Measurements from ENCODE around the gene POLR1H.

DNA sequence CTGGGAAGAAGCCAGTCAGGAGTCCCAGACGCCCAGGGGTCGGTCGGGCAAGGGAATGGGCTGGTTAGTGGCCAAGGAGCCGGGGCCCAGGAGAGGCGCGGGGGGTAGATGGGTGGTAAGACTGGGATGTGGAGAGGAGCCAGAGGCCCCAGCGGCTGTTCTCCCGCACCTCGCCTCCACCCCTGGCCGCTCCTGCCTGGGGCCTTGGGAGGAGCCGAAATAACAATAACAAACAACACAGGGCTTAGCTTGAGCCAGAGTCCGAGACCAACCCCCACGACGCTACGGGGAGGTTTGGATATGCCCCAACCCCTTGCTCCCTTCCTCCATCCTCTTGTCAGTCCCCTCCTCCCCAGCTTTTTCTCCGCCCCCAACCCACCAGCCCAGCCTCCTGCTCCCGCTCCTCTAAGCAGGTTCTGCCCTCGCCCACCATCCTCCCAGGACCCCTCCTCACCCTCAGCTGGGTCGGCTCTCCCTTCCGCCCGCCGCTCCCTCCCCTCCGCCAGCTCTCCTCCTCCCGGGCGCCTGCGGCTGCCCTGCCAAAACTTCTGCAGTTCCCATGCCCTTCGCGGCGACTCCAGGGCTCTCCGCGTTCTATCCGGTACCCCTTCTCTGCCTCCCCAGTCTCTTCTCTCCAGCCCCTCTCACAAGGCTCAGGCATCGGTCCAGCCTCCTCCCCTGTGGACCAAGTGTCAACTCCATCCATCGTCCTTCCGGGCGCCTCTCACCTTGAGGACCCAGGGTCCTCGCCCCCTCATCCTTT lies 13.4 kb downstream of the POLR1H start:
- TF ChIP-seq, protein P1, sequence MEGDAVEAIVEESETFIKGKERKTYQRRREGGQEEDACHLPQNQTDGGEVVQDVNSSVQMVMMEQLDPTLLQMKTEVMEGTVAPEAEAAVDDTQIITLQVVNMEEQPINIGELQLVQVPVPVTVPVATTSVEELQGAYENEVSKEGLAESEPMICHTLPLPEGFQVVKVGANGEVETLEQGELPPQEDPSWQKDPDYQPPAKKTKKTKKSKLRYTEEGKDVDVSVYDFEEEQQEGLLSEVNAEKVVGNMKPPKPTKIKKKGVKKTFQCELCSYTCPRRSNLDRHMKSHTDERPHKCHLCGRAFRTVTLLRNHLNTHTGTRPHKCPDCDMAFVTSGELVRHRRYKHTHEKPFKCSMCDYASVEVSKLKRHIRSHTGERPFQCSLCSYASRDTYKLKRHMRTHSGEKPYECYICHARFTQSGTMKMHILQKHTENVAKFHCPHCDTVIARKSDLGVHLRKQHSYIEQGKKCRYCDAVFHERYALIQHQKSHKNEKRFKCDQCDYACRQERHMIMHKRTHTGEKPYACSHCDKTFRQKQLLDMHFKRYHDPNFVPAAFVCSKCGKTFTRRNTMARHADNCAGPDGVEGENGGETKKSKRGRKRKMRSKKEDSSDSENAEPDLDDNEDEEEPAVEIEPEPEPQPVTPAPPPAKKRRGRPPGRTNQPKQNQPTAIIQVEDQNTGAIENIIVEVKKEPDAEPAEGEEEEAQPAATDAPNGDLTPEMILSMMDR (conservative IDR thresholded peaks at IDR 0.05; ENCODE audit: low read depth, low read length), result no peak
- TF ChIP-seq EZH2 (IDR thresholded peaks at IDR 0.05; ENCODE audit: low read length, unreplicated experiment), result no peak
- no peak for TF ChIP-seq EZH2phosphoT487 (IDR thresholded peaks at IDR 0.05; ENCODE audit: borderline replicate concordance, low read length)

All from PC-3 (cell line).